Stimulated activated CD8-positive, alpha-beta memory T cell treated with anti-CD3 and anti-CD28 coated beads, Interleukin-7, amount 100 ng/mL, for 24 hours (primary cell): ENCODE data around the gene IWS1.
"Not testable (repeated sequence)": the region's sequence is repeated elsewhere in the genome, so short reads cannot be mapped to it uniquely, and the experiment has no call there.

Experiments
- DNase-seq: peaks from one replicate; pipeline ENCODE4 v3.0.0-alpha.2; 2020; ENCODE audit warnings: low read depth

IWS1 gene

DNA sequence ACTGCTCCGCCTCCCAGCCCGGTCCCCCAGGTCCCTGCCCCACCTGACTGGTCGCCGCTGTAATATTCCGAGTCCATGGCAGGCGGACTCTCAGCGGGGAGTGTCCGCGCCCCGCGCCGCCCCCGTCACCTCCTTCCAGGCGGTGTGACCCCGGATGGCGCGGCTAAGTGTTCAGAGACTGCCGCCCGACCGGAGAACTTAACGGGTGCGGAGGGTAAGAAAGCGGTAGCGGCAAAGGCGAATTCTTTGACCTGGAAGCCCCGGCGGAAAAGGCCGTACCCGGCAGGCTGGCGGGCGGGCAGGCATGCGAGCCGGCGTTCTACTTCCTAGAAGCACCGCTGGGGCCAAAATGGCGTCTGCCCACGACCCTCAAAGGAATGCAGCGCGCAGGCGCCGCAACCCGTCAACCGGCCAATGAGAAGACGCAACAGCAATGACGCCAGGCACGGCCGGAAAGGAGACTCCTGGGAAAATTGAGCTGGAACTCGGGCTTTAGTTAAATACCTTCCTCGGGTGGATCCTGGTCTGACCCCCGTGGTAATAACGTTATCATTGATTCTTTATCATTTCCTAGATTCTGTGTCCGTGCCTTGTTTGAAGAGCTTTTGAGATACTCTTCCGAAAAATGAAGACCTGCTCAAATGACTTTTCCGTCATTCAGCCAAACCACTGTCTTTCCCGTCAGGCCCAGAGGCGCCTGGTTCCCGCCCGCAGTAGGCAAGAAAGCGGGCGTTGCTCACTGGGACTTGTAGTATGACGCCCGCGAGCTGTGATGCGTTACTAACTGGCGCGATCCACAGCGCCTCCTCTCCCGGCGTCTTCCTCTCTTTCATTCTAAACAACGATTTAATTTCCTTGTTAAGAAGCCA is at the start of gene IWS1:
IWS1 (minus strand) TSS at position 358 of the 869 bp plus-strand sequence; CDS start at position 77, 281 bp downstream.
- peak; percentile 80 for DNase-seq

DNA sequence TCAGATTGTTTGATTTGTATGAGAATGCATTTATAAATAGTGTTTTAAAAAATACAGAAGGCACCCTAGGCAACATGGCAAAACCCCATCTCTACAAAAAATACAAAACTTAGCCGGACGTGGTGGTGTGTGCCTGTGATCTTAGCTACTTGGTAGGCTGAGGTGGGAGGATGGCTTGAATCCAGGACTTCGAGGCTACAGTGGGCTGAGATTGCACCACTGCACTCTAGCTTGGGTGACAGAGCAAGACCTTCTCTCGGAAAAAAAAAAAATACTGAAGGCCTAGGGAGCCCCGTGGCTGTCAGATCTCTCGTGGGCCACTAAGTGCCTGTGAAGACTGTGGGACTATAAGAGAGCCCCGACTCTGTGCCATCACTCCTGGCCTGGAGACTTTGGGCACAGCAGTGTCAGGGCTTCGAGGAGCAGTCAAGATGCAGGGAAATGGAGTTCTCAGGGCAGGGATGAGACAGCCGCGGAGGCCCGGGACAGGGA is 49.7 kb upstream of the IWS1 start:
- DNase-seq: no peak

DNA sequence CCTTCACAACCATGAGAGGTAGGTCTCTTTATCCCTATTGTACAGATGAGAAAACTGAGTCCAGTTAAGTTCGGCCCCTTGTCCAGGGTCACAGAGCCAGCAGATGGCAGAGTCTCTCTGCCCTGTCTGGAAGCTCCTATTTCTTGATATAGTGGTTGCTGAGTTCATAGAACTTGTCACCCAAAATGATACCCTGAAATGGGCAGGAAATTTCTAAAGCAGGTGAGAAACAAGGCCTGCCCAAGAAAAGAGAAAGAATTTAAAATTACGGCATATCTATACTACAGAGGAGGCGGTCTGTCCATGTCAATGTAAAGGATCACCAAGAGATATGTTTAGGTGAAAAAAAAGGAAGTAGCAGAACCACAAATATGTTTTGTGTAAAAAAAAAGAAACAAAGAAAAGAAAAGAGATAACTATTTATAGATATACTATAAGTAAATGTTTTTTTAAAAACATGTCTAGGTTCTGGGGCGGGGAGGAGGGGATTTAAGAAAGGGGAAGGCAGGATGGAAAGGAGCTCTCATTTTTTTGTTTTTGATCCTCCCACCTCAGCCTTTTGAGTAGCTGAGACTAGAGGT is 49.0 kb upstream of the IWS1 start:
- DNase-seq: no peak

DNA sequence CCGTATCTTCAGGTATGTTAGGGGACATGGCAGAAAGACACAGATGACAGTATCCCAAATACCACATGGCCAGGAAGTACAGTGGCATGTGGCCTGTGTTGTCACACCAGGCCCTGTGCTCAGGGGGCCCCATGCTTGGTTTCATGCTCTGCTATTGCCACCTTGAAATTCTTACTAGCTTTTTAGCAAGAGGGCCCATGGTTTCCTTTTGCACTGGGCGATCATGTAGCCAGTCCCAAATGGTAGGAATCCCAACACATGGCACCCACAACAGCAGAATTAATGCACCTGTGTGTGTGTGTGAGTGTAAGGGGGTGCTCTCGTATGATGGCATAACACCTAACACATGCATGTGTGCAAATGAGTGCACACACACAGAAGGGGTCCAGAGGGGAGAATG is 48.4 kb upstream of the IWS1 start:
- no peak for DNase-seq

DNA sequence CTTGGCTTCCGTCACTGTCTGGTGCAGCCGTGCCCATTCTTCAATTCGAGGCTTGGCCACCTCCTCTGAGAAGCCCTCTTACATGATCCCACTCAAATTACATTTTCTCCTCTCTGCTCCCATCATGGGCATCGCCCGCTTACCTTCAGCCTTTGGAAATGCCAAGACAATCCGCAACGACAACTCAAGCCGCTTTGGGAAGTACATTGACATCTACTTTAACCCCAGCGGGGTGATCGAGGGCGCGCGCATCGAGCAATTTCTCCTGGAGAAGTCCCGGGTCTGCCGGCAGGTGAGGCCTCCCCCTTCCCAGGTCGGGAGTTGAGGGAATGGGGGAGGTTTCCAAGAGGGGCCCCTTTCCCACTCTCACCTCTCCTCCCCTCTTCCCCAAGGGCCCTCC is 47.5 kb upstream of the IWS1 start:
- no peak for DNase-seq

DNA sequence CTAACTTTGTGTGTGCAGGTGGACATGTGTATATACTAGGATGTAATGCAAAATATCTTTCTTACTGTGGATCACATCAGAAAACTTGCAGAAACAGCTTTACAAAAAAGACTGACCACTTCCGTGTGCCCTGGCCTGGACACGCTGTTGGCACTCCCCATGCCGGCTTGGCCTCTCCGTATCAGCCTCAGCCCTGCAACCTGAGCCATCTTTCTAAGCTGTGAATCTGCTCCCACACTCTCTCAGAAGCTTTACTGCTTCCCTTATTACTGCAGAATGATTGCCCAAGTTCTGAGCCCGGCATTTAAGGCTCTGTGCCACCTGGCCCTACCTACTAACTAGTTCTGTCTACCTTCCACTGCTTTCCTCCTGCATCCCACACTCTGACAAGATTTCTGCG is 47.0 kb upstream of the IWS1 start:
- DNase-seq: no peak

DNA sequence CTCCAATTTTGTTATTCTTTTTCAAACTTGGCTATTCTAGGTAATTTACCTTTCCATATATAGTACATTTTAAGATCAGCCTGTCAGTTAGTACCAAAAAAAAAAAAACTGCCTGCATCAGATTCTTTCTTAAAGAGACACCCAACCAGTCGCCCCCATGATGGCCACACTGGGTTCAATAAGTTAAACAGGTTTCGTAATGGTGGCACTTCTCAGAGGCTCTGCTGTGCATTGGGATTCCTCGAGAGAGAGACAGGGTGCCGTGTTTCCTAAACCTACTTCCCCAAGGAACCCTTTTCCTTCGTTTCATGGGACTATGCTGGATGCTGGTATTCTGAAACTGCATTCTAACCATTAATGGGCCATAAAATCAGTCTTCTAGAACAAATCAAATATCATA is 46.6 kb upstream of the IWS1 start:
- DNase-seq: no peak

DNA sequence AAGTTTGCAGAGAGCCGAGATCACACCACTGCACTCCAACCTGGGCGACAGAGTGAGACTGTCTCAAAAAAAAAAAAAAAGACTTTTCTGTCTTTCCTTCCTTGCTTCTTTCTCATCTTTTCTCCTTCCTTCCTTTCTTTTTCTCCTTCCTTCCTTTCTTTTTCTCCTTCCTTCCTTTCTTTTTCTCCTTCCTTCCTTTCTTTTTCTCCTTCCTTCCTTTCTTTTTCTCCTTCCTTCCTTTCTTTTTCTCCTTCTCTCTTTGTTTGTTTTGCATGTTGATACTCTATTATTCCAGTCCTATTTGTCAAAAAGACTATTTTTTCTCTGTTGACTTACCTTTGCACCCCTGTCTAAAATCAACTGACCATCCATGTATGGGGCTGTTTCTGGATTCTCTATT is 46.1 kb upstream of the IWS1 start:
- not testable (repeated sequence) for DNase-seq

DNA sequence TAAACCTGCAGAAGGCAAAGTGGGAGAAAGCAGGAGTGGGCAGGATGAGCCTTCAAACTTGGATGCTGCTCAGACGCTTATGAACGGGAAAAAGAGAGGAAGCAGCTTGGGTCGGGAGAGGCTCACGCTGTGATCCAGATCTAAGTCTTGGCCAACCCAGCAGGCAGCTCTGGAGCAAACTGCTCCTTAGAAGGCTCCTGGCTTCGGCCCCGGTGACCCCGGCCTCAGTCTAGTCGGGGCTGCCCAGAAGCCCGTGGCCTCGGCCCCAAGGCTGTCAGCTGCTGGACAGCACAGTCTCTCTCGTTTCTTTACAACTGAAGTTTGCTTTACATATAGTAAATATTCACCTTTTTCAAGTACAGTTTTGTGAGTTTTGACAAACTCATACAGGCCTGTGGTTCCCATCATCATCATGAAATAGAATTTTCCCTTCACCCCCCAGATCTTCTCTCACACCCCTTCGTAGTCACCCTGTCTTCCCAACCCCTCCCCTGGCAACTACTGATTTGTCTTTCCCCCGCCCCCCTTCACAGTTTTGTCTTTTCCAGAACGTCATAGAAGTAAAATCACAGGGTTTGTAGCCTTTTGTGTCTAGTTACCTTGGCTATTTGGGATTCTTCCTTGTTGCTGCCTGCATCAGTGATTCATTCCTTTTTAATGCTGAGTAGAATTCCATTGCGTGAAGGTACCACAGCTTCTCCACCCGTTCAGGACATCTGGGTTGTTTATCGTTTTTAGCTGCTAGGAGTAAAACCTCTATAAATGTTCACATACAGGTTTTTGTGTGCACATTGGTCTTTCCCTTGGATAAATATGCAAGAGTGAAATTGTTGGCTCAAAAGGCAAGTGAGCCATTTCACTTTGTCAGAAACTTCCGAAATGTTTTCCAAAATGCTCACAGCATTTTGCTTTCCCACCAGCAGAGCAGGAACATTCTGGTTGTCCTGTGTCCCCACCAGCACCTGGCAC is 44.3 kb upstream of the IWS1 start:
- no peak for DNase-seq

DNA sequence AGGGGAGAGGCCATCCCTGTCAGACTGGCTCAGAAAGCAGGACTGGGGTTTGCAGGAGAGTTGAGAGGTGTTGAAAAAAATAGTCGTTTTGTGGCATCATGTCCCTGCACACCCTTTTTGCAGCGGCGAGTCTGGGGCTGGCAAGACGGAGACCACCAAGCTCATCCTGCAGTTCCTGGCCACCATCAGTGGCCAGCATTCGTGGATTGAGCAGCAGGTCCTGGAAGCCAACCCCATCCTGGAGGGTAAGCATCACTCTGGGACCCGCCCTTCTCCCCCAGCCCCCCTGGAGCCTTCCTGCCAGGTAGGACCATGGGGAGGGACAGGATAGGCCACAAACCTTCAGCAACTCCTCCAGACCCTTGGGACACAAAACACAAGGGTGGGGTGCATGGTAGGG is 43.4 kb upstream of the IWS1 start:
- no peak for DNase-seq

DNA sequence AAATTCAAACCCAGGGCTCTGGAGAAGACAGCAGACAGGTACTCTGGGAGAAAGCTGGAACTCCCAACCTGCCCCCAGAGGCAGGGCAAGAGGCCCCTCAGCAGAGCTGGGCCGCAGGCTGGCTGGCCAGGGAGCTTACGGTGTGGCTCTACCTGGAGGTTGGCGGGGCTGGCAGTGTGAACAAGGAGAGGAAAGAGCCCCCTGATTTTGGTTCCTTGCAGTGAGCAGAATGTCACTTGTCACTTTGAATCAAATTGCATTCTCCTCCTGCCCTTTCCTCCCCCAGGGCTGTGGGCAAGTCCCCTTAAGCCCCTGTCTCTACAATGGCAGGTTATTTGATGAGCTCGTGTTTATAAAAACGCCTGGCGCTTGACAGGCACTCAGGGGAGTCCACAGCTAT is 41.8 kb upstream of the IWS1 start:
- no peak for DNase-seq

DNA sequence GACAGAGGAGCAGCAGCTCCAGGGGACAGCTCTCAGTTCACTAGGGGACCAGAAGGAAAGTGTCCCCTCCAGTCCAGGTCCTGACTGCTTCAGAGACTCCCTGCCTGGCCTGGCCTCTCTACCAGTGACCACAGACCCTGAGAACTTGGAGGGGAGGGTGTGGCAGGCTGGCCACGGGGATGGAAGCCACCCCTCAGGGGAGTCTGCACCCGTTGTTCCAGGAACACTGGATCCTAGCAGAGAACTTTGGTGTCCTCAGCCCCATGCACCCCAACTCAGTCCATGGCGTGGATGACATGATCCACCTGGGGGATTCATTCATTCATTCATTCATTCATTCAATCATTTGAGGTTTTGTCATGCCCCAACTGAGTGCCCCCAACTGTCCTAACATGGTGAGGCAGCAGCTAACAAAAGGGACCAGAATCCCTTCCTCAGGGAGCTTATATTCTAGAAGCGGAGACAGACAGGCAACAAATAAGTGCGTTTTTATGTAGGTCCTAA is 41.1 kb upstream of the IWS1 start:
- DNase-seq: no peak

DNA sequence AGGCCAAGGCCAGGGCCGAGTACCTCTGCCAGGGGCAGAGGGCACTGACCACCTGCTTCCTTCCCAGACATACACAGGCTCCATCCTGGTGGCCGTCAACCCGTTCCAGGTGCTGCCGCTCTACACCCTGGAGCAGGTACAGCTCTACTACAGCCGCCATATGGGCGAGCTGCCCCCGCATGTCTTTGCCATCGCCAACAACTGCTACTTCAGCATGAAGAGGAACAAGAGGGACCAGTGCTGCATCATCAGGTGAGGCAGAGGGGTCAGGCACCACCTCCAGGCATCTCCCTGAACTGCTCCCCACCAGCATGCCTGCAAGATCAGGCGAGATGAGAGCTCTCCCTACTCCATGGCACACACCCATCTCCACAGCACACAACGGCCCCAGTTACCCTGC is 40.3 kb upstream of the IWS1 start:
- DNase-seq: no peak

DNA sequence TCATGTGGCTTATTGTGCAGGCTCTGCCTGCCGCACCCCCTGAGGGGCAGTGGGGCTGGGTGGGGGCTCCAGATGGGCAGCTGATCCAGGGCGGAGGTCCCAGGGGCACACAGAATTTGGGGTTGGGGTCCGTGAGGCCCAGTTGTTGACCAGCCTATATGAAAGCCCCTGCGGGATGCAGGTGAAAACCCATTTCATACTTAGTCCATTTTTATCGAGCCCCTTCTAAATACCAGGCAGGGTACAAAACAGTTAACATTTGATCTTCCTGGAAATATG is 39.8 kb upstream of the IWS1 start:
- no peak for DNase-seq

DNA sequence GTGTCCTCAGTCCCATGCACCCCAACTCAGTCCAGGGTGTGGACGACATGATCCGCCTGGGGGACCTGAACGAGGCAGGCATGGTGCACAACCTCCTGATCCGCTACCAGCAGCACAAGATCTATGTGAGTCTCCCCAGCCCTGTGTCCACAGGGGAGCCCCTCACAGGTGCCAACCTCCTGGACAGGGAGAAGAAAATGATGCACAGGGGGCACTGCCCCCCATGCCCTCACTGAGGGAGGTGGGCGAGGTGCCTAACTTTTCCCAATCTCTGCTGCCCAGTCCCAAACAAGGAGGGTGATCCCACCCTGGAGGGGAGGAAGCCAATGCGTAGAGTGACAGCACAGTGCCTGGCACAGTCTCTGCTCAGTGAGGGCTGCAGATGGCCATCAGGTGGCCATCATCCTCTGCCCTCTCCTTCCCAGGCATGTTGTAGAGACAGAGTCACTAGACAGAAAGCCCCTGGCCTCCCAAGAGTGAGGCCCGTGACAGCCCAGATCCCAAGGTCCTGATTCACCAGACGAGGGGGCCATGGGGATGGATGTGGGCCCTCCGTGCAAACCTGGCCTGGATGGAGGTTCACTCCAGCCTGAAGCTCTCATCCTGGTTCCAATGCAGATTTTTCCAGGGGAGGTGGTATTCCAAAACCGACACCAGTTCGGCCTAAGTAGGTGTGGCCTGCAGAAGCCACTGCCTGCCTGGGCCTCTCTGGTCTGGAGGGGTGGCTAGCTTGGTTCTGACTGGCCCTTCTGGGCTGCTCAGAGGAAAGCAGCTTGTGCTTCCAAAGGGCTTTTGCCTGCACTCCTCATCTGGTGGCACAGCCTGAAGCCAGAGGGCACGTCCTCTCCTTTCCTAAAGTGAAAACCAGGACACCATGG is 39.2 kb upstream of the IWS1 start:
- no peak for DNase-seq

DNA sequence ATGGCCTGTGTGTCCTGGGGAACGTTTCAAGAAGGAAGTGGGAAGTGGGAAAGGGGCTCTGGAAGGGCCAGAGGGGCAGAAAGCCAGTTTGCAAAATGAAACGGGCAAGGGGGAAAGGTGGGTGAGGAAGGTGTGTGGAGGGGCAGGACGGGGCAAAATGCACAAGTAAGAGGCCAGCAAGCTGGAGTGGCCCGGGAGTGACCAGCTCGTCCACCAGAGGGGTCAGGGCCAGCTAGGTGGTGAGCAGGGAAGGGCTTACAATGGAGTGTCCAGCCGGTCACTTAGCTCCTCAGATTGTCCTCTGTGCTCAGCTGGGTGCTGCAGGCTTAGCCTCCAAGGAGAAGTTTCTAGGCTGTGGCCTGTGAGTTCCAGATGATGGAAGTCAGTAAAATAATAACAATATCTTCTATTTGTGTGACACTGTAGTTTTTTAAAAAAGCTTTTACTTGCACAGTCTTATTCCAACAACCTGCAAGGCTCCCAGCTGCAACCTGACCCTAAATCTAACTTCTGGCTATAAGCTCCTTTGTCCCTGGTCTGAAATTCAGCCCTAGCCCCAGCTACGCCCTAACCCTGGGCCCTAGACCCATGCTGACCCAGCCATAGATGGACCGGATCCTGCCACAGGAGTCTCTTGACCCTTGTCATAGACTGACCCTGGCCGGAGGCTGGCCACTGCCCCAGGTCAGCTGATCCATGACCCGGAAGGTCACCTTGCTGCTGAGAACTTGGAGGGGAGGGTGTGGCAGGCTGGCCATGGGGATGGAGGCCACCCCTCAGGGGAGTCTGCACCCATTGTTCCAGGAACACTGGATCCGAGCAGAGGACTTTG is 38.4 kb upstream of the IWS1 start:
- no peak for DNase-seq

DNA sequence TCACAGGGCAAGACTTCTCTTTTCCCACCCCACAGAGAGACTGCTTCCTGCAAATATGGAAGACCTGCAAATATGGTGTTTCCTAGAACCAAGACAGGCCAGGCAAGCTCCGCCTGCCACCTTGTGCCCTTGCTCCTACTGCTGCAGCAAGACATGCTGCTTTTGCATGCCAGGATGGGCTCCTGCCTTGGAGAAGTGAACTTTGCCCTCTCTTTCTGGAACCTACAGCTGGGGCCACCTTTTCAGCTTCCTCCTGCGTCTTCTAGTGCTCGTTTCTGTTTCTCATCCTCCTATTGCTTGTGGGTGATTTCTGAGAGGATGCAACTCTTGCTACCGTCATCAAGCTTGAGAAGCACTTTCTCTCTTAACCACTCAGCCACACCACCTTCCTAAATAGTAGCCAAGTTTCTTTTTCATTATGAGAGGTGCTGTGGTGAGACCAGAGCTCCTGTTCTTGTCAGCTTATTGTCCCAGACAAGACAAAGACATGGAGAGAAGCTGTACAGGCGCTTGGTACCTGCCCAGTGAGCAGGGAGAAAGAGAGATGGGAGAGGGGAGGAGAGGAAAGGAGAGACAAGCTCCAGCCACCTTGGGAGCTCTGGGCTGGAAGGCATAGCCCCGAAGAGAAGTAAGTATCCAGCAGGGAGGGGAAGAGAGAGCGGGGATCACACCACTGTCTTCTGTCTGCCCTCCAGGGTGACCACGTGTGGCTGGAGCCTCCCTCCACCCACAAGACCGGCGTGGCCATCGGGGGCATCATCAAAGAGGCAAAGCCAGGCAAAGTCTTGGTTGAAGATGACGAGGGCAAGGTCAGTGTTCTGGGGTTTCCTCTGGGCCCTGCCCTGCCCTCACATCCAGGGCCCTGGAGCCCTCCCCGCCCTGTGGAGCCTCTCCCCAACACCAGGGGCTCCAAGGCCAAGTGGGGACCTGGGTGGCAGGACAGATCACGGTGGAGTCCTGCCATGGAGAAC is 37.5 kb upstream of the IWS1 start:
- DNase-seq: no peak

DNA sequence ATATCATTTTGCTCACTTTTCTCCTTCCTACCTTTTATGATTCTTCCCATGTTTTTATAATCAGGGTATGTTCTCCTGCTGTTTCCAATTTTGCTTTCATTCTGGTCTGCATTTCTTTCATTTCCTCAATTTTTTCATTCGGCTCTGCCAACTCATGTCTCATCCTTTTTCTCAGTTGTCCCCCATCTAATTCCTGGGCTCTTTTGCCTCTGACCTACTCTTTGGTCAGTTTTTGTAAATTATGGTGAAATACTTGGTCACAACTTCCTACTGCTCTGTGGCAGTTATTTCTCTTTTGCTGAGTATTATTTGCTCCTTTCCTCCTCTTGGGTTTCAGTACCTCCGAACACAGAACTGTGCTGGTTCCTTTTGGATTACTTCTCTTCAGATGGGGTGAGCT is 36.6 kb upstream of the IWS1 start:
- DNase-seq: no peak

DNA sequence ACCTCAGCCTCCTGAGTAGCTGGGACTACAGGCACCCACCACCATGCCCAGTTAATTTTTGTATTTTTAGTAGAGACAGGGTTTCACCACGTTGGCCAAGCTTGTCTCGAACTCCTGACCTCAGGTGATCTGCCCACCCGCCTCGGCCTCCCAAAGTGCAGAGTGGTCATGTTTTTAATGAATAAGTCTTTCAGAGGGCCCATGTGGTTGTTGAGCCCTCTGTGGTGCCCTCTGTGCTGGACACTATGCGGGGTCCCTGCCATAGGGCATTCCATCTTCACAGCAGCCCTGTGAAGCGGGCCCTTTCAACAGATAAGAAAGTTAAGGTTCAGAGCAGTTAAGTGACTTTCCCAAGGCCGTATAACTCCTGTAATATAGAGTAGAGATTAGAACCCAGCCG is 35.1 kb upstream of the IWS1 start:
- DNase-seq: no peak

DNA sequence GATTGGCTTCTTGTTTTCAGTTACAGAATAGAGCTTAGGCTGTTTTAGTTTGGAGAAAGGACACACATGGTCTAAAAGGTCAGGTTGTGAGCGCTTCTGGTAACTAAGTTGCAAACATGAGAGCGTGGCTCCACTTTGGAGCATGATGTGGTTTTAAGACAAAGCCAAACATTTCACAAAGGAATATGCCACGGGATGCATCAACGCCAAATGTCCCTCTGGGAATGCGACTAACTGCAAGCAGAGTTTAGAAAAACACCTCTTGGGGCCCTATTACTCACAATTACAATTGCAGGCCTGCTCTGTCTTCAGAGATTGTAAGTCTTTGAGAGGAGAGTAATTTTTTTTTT is 34.6 kb upstream of the IWS1 start:
- DNase-seq: no peak
